SK-N-SH (cell line): ENCODE results near the gene ADAMTS17.

Source experiments
- EP300 ChIP-seq, 2 experiments: IDR thresholded peaks; 2 replicates each; pipeline versions ENCODE4 v1.4.0 to v1.6.1; 2012; ENCODE audit warnings: borderline replicate concordance in 1 of 2, low read depth in 1 of 2, low read length in 1 of 2
- FOXJ3 ChIP-seq: sonication (generic); formaldehyde crosslinking; IDR thresholded peaks from 2 replicates; pipeline ENCODE4 v1.5.1; 2020; ENCODE audit warnings: mild to moderate bottlenecking, missing genetic modification reagents
- RAD21 ChIP-seq: IDR thresholded peaks from 2 replicates; pipeline ENCODE4 v1.6.1; 2012; ENCODE audit warnings: mild to moderate bottlenecking, low read length
- SIN3A ChIP-seq: IDR thresholded peaks from 2 replicates; pipeline ENCODE4 v1.6.1; 2012; ENCODE audit warnings: low read depth, mild to moderate bottlenecking, low read length, moderate library complexity, borderline replicate concordance
- USF2 ChIP-seq: fragments of 150-350 bp; IDR thresholded peaks from 2 replicates; pipeline ENCODE4 v1.6.1; 2017; ENCODE audit warnings: antibody characterized with exemption, low read length, low read depth, borderline replicate concordance
- TF ChIP-seq, protein P1 (sequence below): fragments of 200-600 bp; sonication (generic); IDR thresholded peaks from 2 replicates; pipeline ENCODE4 v1.6.1; 2017; ENCODE audit warnings: antibody characterized with exemption, mild to moderate bottlenecking, moderate library complexity
- TF ChIP-seq, protein P2 (sequence below): IDR thresholded peaks from 2 replicates; pipeline ENCODE4 v1.6.1; 2012; ENCODE audit warnings: mild to moderate bottlenecking, low read depth, low read length, moderate library complexity

DNA sequence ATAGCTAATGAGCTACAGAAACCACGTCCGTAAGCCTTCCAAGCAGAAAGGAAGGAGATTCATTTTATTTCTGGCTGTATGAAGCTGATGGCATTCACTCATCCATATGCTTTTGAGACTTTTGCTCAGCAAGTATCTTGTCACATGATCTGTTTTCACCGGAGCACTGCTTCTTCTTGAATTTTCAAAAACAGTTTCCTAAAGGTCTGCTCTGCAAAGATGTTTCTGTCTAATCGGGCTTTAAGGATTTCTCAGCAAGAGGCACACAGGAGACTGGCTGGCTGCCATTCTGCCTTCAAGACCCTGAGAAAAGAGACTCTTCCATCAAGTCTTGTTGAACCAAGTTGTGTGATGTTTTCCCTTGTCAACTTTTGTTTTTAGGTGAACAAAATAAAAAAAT lies 319.0 kb downstream of the ADAMTS17 start:
- TF ChIP-seq, protein P1, sequence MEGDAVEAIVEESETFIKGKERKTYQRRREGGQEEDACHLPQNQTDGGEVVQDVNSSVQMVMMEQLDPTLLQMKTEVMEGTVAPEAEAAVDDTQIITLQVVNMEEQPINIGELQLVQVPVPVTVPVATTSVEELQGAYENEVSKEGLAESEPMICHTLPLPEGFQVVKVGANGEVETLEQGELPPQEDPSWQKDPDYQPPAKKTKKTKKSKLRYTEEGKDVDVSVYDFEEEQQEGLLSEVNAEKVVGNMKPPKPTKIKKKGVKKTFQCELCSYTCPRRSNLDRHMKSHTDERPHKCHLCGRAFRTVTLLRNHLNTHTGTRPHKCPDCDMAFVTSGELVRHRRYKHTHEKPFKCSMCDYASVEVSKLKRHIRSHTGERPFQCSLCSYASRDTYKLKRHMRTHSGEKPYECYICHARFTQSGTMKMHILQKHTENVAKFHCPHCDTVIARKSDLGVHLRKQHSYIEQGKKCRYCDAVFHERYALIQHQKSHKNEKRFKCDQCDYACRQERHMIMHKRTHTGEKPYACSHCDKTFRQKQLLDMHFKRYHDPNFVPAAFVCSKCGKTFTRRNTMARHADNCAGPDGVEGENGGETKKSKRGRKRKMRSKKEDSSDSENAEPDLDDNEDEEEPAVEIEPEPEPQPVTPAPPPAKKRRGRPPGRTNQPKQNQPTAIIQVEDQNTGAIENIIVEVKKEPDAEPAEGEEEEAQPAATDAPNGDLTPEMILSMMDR = no peak
- TF ChIP-seq RAD21 (no peak), USF2 (no peak), FOXJ3 (CRISPR knock-in tag) (no peak), SIN3A (no peak), EP300 (IDR thresholded peaks at IDR 0.05; ENCODE audit: borderline replicate concordance in 1 of 2, low read depth in 1 of 2, low read length in 1 of 2) (no peak)
- TF ChIP-seq, protein P2, sequence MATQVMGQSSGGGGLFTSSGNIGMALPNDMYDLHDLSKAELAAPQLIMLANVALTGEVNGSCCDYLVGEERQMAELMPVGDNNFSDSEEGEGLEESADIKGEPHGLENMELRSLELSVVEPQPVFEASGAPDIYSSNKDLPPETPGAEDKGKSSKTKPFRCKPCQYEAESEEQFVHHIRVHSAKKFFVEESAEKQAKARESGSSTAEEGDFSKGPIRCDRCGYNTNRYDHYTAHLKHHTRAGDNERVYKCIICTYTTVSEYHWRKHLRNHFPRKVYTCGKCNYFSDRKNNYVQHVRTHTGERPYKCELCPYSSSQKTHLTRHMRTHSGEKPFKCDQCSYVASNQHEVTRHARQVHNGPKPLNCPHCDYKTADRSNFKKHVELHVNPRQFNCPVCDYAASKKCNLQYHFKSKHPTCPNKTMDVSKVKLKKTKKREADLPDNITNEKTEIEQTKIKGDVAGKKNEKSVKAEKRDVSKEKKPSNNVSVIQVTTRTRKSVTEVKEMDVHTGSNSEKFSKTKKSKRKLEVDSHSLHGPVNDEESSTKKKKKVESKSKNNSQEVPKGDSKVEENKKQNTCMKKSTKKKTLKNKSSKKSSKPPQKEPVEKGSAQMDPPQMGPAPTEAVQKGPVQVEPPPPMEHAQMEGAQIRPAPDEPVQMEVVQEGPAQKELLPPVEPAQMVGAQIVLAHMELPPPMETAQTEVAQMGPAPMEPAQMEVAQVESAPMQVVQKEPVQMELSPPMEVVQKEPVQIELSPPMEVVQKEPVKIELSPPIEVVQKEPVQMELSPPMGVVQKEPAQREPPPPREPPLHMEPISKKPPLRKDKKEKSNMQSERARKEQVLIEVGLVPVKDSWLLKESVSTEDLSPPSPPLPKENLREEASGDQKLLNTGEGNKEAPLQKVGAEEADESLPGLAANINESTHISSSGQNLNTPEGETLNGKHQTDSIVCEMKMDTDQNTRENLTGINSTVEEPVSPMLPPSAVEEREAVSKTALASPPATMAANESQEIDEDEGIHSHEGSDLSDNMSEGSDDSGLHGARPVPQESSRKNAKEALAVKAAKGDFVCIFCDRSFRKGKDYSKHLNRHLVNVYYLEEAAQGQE = no peak
